HCT116 (cell line): ENCODE data around the gene ARFRP1. TPM values are rescaled to one million over a fixed set of nuclear protein-coding genes. Genes with fewer than 3 reads are reported as not detected.

Experiments
- ATAC-seq: fragments of 200-7000 bp; cut with Tn5 transposase; 2 replicates; pipeline ENCODE4 v1.9.1; 2020; ENCODE audit warnings: mild to moderate bottlenecking, moderate library complexity
- BruUV-seq: library from RNA; stranded (reverse); fragments of 400-500 nt; replicated peaks from 2 replicates; lab custom pipeline; 2021; lab: Mats Ljungman, UMichigan
- CTCF ChIA-PET: fragments of 300-600 bp; sonication (Branson Sonifier 250); formaldehyde crosslinking; loops from one replicate; lab custom pipeline; 2021; ENCODE audit warnings: antibody characterized with exemption; lab: Charles Lee
- POLR2A ChIA-PET: fragments of 300-600, 350-600 bp; sonication (Branson Sonifier 250); formaldehyde crosslinking; loops from one replicate; lab custom pipeline; 2021; ENCODE audit warnings: antibody characterized with exemption; lab: Charles Lee
- RAD21 ChIA-PET, 2 experiments: fragments of 300-600 bp; sonication (Branson Sonifier 250); formaldehyde crosslinking; loops; one replicate each; lab custom pipeline; 2023; ENCODE audit warnings: low total read pairs in 2 of 2; ENCODE audit not compliant: uncharacterized antibody in 2 of 2, unreplicated experiment in 2 of 2, low non-redundant PET in 1 of 2; lab: Charles Lee
- DNase-seq: peaks from one replicate; pipeline ENCODE4 v3.0.0-alpha.2; 2010; ENCODE audit warnings: low read depth, low spot score
- H2AFZ ChIP-seq: fragments of 200-600 bp; shearing (Covaris generic), sonication (generic); 2 replicates; pipeline ENCODE4 v1.6.1; 2017; ENCODE audit warnings: low read depth, mixed run types, mixed read lengths, antibody characterized with exemption, low read length; ENCODE audit not compliant: poor library complexity, severe bottlenecking
- H3K27ac ChIP-seq: 2 replicates; pipeline ENCODE4 v1.5.1; 2012; ENCODE audit warnings: low read depth, low read length
- H3K27me3 ChIP-seq: fragments of 200-600 bp; sonication (generic); 2 replicates; pipeline ENCODE4 v1.6.1; 2016; ENCODE audit warnings: mixed run types, low read length, mixed read lengths; ENCODE audit not compliant: insufficient read depth
- H3K36me3 ChIP-seq, 2 experiments: fragments of 200-500 bp in 1 of 2; fragments of 200-600 bp in 1 of 2; sonication (Bioruptor generic) in 1 of 2; sonication (generic) in 1 of 2; 2 replicates each; pipeline versions ENCODE4 v1.5.1 to v1.6.1; 2014 to 2016; ENCODE audit warnings: low read length in 2 of 2, inconsistent platforms in 1 of 2, mixed read lengths in 1 of 2, mixed run types in 1 of 2; ENCODE audit not compliant: insufficient read depth in 2 of 2, control insufficient read depth in 1 of 2
- H3K4me1 ChIP-seq, 2 experiments: fragments of 200-600 bp in 1 of 2; sonication (generic) in 1 of 2; 2 replicates each; pipeline versions ENCODE4 v1.5.1 to v1.6.1; 2012 to 2017; ENCODE audit warnings: low read length in 2 of 2, inconsistent platforms in 1 of 2, mild to moderate bottlenecking in 1 of 2, mixed read lengths in 1 of 2, mixed run types in 1 of 2, moderate library complexity in 1 of 2; ENCODE audit not compliant: insufficient read depth in 2 of 2, control insufficient read depth in 1 of 2
- H3K4me2 ChIP-seq: fragments of 200-600 bp; sonication (generic); 2 replicates; pipeline ENCODE4 v1.6.1; 2017; ENCODE audit warnings: mixed run types, low read length, mixed read lengths
- H3K4me3 ChIP-seq, 2 experiments: fragments of 200-600 bp in 1 of 2; sonication (generic) in 1 of 2; replicated peaks in 1 of 2; 2 replicates each; pipeline ENCODE4 v1.5.1; 2011 to 2016; ENCODE audit warnings: low read length in 2 of 2, control low read depth in 1 of 2, low read depth in 1 of 2, mild to moderate bottlenecking in 1 of 2, mixed read lengths in 1 of 2, mixed run types in 1 of 2
- H3K79me2 ChIP-seq: fragments of 200-600 bp; sonication (generic); 2 replicates; pipeline ENCODE4 v1.6.1; 2017; ENCODE audit warnings: mild to moderate bottlenecking, mixed run types, low read length, moderate library complexity, mixed read lengths; ENCODE audit not compliant: insufficient read depth
- H3K9ac ChIP-seq: fragments of 200-600 bp; sonication (generic); 2 replicates; pipeline ENCODE4 v1.6.1; 2016; ENCODE audit warnings: low read length, mixed read lengths
- H3K9me2 ChIP-seq: fragments of 200-600 bp; sonication (generic), shearing (Covaris generic); 2 replicates; pipeline ENCODE4 v1.6.1; 2017; ENCODE audit warnings: mixed run types, mild to moderate bottlenecking, moderate library complexity; ENCODE audit not compliant: insufficient read depth
- H3K9me3 ChIP-seq, 2 experiments: fragments of 200-500 bp in 1 of 2; fragments of 200-600 bp in 1 of 2; sonication (Bioruptor generic) in 1 of 2; sonication (generic) in 1 of 2; 2 replicates each; pipeline ENCODE4 v1.6.1; 2014 to 2017; ENCODE audit warnings: low read length in 2 of 2, mixed read lengths in 2 of 2, inconsistent platforms in 1 of 2, low read depth in 1 of 2, mild to moderate bottlenecking in 1 of 2, mixed run types in 1 of 2, moderate library complexity in 1 of 2; ENCODE audit not compliant: control insufficient read depth in 1 of 2, insufficient read depth in 1 of 2
- H4K20me1 ChIP-seq: fragments of 200-600 bp; sonication (generic), shearing (Covaris generic); 2 replicates; pipeline ENCODE4 v1.6.1; 2017; ENCODE audit warnings: mixed run types, mild to moderate bottlenecking, moderate library complexity; ENCODE audit not compliant: insufficient read depth
- CBX3 ChIP-seq: IDR thresholded peaks from 2 replicates; pipeline ENCODE4 v1.6.1; 2012; ENCODE audit warnings: low read depth
- CEBPB ChIP-seq: IDR thresholded peaks from 2 replicates; pipeline ENCODE4 v1.6.1; 2012; ENCODE audit warnings: low read depth
- CTCF ChIP-seq, 3 experiments: fragments of 200-600 bp in 1 of 3; sonication (generic) in 1 of 3; IDR thresholded peaks in 2 of 3; conservative IDR thresholded peaks in 1 of 3; 2 replicates each; pipeline ENCODE4 v1.5.1; 2012 to 2017; ENCODE audit warnings: low read depth in 2 of 3, low read length in 2 of 3, antibody characterized with exemption in 1 of 3, borderline replicate concordance in 1 of 3, control low read depth in 1 of 3, mild to moderate bottlenecking in 1 of 3, mixed read lengths in 1 of 3, mixed run types in 1 of 3, moderate library complexity in 1 of 3; ENCODE audit not compliant: insufficient read depth in 1 of 3
- EGR1 ChIP-seq: IDR thresholded peaks from 2 replicates; pipeline ENCODE4 v1.6.1; 2012; ENCODE audit warnings: low read depth
- ELF1 ChIP-seq: IDR thresholded peaks from 2 replicates; pipeline ENCODE4 v1.6.1; 2012; ENCODE audit warnings: low read depth, borderline replicate concordance
- EZH2phosphoT487 ChIP-seq: fragments of 200-600 bp; IDR thresholded peaks from 2 replicates; pipeline ENCODE4 v1.6.1; 2018; ENCODE audit warnings: antibody characterized with exemption, borderline replicate concordance
- JUND ChIP-seq: IDR thresholded peaks from 2 replicates; pipeline ENCODE4 v1.6.1; 2012
- POLR2AphosphoS5 ChIP-seq: IDR thresholded peaks from 2 replicates; pipeline ENCODE4 v1.6.1; 2011; ENCODE audit warnings: mild to moderate bottlenecking, low read depth, low read length, moderate library complexity
- REST ChIP-seq: IDR thresholded peaks from 2 replicates; pipeline ENCODE4 v1.6.1; 2012; ENCODE audit warnings: low read depth
- SIN3A ChIP-seq: IDR thresholded peaks from 2 replicates; pipeline ENCODE4 v1.6.1; 2012; ENCODE audit warnings: low read depth
- SP1 ChIP-seq: IDR thresholded peaks from 2 replicates; pipeline ENCODE4 v1.6.1; 2012; ENCODE audit warnings: low read depth
- SRF ChIP-seq: IDR thresholded peaks from 2 replicates; pipeline ENCODE4 v1.6.1; 2012; ENCODE audit warnings: low read depth
- TCF7L2 ChIP-seq: IDR thresholded peaks from 2 replicates; pipeline ENCODE4 v1.7.0; 2011; ENCODE audit warnings: borderline replicate concordance, inconsistent platforms; ENCODE audit not compliant: insufficient read depth, insufficient read length; ENCODE audit errors: extremely low read depth
- YY1 ChIP-seq: IDR thresholded peaks from 2 replicates; pipeline ENCODE4 v1.6.1; 2011; ENCODE audit warnings: low read length, low read depth, moderate library complexity, mild to moderate bottlenecking; ENCODE audit not compliant: insufficient replicate concordance; ENCODE audit errors: extremely low read depth
- ZFX ChIP-seq: fragments of 450-650 bp; IDR thresholded peaks from 2 replicates; pipeline ENCODE4 v1.6.1; 2017
- ZNF274 ChIP-seq: fragments of 200-500 bp; sonication (Bioruptor generic); IDR thresholded peaks from 2 replicates; pipeline ENCODE4 v1.6.1; 2014; ENCODE audit warnings: mild to moderate bottlenecking, low read depth, low read length, inconsistent platforms
- intact Hi-C: fragments of 100-400 bp; cut with micrococcal nuclease; formaldehyde crosslinking; loops from 2 replicates; pipeline ENCODE4 v1.10.0; 2022
- total RNA-seq: library from RNA; stranded (reverse); gene quantifications from one replicate; pipeline ENCODE4 v1.2.1, GENCODE V29; 2021; ENCODE audit not compliant: unreplicated experiment
- TF ChIP-seq, protein P1 (sequence below): IDR thresholded peaks from 2 replicates; pipeline ENCODE4 v1.6.1; 2012

The ARFRP1 gene
- total RNA-seq, 1 experiment from 2014 or later = 53.7 TPM

DNA sequence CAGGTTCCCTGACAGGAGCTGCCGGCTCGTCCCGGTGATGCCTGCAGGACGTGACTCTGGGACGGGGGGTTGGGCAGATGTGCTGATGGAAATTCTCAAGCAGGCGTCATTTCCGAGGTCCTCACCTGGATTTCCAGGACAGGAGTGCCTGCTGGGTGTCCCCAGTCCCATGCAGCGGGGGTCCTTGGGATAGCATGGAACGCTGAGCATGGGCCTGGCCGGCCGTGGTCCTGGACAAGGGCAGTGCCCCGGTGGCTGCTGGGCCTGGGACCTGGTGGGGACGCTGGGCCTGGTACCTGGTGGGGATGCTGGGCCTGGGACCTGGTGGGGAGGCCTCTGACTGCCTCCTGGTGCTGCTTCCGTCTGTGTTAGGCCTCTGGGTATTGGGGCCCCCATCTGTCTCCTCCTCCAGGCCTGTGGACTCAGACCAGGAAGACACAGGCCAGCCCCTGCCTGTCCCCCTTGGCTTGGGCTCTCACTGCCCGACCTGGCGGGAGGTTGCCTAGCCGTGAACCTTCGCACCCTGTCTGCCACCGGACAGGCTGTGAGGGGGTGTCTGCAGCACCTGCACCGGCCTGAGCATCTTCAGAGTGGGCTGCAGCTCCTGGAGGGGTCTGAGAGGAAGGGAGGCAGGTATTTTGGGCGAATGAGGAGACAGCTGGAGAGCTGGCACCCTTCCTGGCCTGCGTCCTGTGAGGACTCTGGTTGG is 43.5 kb downstream of the ARFRP1 start:
- H3K4me1 ChIP-seq = peaks cover 5 to 6% of the 10 kb centered on the region in 2 experiments
- CTCF ChIA-PET = no interaction called here
- no peak overlapping the region; the same call in 1 of the 2 replicates for H3K27ac ChIP-seq
- TF ChIP-seq CTCF (IDR thresholded peaks at IDR 0.05 in 2 of 3, conservative IDR thresholded peaks at IDR 0.05 in 1 of 3; ENCODE audit: borderline replicate concordance in 1 of 3, insufficient read depth in 1 of 3, low read depth in 2 of 3, low read length in 2 of 3) = no peak
- TF ChIP-seq SIN3A = no peak
- TF ChIP-seq TCF7L2 = no peak
- TF ChIP-seq JUND = no peak
- TF ChIP-seq REST = no peak
- no peak for TF ChIP-seq ZNF274
- no peak for TF ChIP-seq SRF
- no peak for TF ChIP-seq EZH2phosphoT487
- TF ChIP-seq POLR2AphosphoS5 = no peak
- TF ChIP-seq EGR1 = no peak
- TF ChIP-seq CEBPB = no peak
- no peak for TF ChIP-seq YY1
- TF ChIP-seq ELF1 = no peak
- TF ChIP-seq ZFX = no peak
- TF ChIP-seq, protein P1, sequence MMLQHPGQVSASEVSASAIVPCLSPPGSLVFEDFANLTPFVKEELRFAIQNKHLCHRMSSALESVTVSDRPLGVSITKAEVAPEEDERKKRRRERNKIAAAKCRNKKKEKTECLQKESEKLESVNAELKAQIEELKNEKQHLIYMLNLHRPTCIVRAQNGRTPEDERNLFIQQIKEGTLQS = no peak
- no peak for TF ChIP-seq CBX3
- no peak for TF ChIP-seq SP1
- H3K79me2 ChIP-seq = peaks cover 52% of the 10 kb centered on the region
- H2AFZ ChIP-seq = no peak overlapping the region
- POLR2A ChIA-PET = no interaction called here
- no peak for DNase-seq
- BruUV-seq = no TSS peak
- H3K27me3 ChIP-seq = no peaks in the 10 kb centered on the region
- no peak overlapping the region for H3K9ac ChIP-seq
- H3K9me2 ChIP-seq = no peaks in the 10 kb centered on the region
- RAD21 ChIA-PET = no interaction called here
- H3K9me3 ChIP-seq = no peaks in the 10 kb centered on the region
- no peak for ATAC-seq
- no peak overlapping the region for H3K4me2 ChIP-seq
- no peak overlapping the region for H3K4me3 ChIP-seq
- intact Hi-C loops = no loop called here
- no peaks in the 10 kb centered on the region for H4K20me1 ChIP-seq
- H3K36me3 ChIP-seq = peaks cover 21 to 49% of the 10 kb centered on the region in 2 experiments
